NCI-H82 treated with DMSO at 0.1 percent for 48 hours (cell line): ENCODE data around the gene FARSB.
"Not testable (repeated sequence)": the region's sequence is repeated elsewhere in the genome, so short reads cannot be mapped to it uniquely, and the experiment has no call there.

ENCODE experiments used
- DNase-seq: peaks from one replicate; lab custom pipeline; 2025; ENCODE audit not compliant: unreplicated experiment; lab: John Stamatoyannopoulos, UW

Gene FARSB

GRCh38 chr2:222608081-222608480 is 47.8 kb downstream of the FARSB start:
- DNase-seq = no peak

- no peak for DNase-seq
Measured at GRCh38 chr2:222606306-222606705, 49.6 kb downstream of the FARSB start.

- no peak for DNase-seq
Measured at GRCh38 chr2:222604749-222605515, 51.0 kb downstream of the FARSB start.

- DNase-seq = no peak
Measured at GRCh38 chr2:222603501-222603900, 52.4 kb downstream of the FARSB start.

GRCh38 chr2:222598611-222599010 is 57.3 kb downstream of the FARSB start:
- DNase-seq = no peak

- DNase-seq = no peak
Measured at GRCh38 chr2:222595581-222595980, 60.3 kb downstream of the FARSB start.

- DNase-seq = no peak
Measured at GRCh38 chr2:222594679-222595078, 61.2 kb downstream of the FARSB start.

- DNase-seq = no peak
Measured at GRCh38 chr2:222592176-222592575, 63.7 kb downstream of the FARSB start.

GRCh38 chr2:222591661-222592060 is 64.2 kb downstream of the FARSB start:
- DNase-seq = no peak

GRCh38 chr2:222584589-222584988 is 71.3 kb downstream of the FARSB start:
- DNase-seq = not testable (repeated sequence)

GRCh38 chr2:222582928-222583327 is 73.0 kb downstream of the FARSB start:
- DNase-seq = no peak

- no peak for DNase-seq
Measured at GRCh38 chr2:222577341-222577740, 78.6 kb downstream of the FARSB start.

GRCh38 chr2:222576171-222577081 is 79.5 kb downstream of the FARSB start:
- DNase-seq = no peak

GRCh38 chr2:222575618-222576017 is 80.3 kb downstream of the FARSB start:
- no peak for DNase-seq

- no peak for DNase-seq
Measured at GRCh38 chr2:222572751-222573174, 83.1 kb downstream of the FARSB start.

GRCh38 chr2:222572264-222572721 is 83.6 kb downstream of the FARSB start:
- DNase-seq = no peak

GRCh38 chr2:222569826-222570225 is 86.1 kb downstream of the FARSB start:
- DNase-seq = no peak

- DNase-seq = no peak
Measured at GRCh38 chr2:222568865-222569264, 87.0 kb downstream of the FARSB start.

- no peak for DNase-seq
Measured at GRCh38 chr2:222566229-222566628, 89.7 kb downstream of the FARSB start.

GRCh38 chr2:222563936-222564335 is 92.0 kb downstream of the FARSB start:
- no peak for DNase-seq

- DNase-seq = no peak
Measured at GRCh38 chr2:222563106-222563718, 92.7 kb downstream of the FARSB start.
